GM12878 (cell line): ENCODE data around the gene LAMB1. TPM values are rescaled to one million over a fixed set of nuclear protein-coding genes. Genes with fewer than 3 reads are reported as not detected.

Source experiments
- ATAC-seq: fragments of 200-7000 bp; cut with Tn5 transposase; 3 replicates; pipeline ENCODE4 v1.9.1; 2020; ENCODE audit warnings: mild to moderate bottlenecking, moderate library complexity
- BruUV-seq: library from RNA; stranded (reverse); fragments of 400-500 nt; replicated peaks from 2 replicates; lab custom pipeline; 2021; lab: Mats Ljungman, UMichigan
- CTCF ChIA-PET: fragments of 300-600 bp; sonication (Branson Sonifier 250); formaldehyde crosslinking; extraction: SDS; loops from one replicate; lab custom pipeline; 2021; ENCODE audit warnings: inconsistent platforms; lab: Yijun Ruan, JAX
- POLR2A ChIA-PET: fragments of 350-600 bp; formaldehyde crosslinking; extraction: SDS; loops from one replicate; lab custom pipeline; 2021; ENCODE audit warnings: inconsistent platforms; lab: Charles Lee
- RAD21 ChIA-PET: fragments of 300-600 bp; sonication (Branson Sonifier 250); formaldehyde crosslinking; loops from one replicate; lab custom pipeline; 2023; ENCODE audit warnings: antibody characterized with exemption; ENCODE audit not compliant: unreplicated experiment; lab: Charles Lee
- SMC1A ChIA-PET: fragments of 300-600 bp; sonication (Branson Sonifier 250); formaldehyde crosslinking; loops from one replicate; lab custom pipeline; 2023; ENCODE audit not compliant: unreplicated experiment, uncharacterized antibody; lab: Charles Lee
- DNase-seq: peaks from one replicate; pipeline ENCODE4 v3.0.0-alpha.2; 2011; ENCODE audit warnings: low read depth, low spot score
- FAIRE-seq: peaks from 3 replicates; lab custom pipeline; 2011; peaks lifted over from hg19 to GRCh38; lab: Jason Lieb, UNC
- H2AFZ ChIP-seq: 2 replicates; pipeline ENCODE4 v1.6.0; 2011; ENCODE audit warnings: low read depth, low read length, control low read depth; ENCODE audit not compliant: control insufficient read depth
- H3K27ac ChIP-seq: 2 replicates; pipeline ENCODE4 v1.5.1; 2011; ENCODE audit warnings: control low read depth; ENCODE audit not compliant: control insufficient read depth, insufficient read depth
- H3K27me3 ChIP-seq, 2 experiments: replicated peaks in 1 of 2; 2 replicates each; pipeline versions ENCODE4 v1.6.0 to v1.6.1; 2011; ENCODE audit warnings: low read length in 1 of 2; ENCODE audit not compliant: control insufficient read depth in 2 of 2, insufficient read depth in 2 of 2
- H3K36me3 ChIP-seq, 2 experiments: 2 replicates each; pipeline ENCODE4 v1.5.1; 2011; ENCODE audit warnings: low read length in 1 of 2; ENCODE audit not compliant: control insufficient read depth in 2 of 2, insufficient read depth in 2 of 2
- H3K4me1 ChIP-seq: 2 replicates; pipeline ENCODE4 v1.6.1; 2011; ENCODE audit warnings: mild to moderate bottlenecking, low read length, moderate library complexity, mixed read lengths; ENCODE audit not compliant: control insufficient read depth, insufficient read depth
- H3K4me2 ChIP-seq: 2 replicates; pipeline ENCODE4 v1.6.0; 2011; ENCODE audit warnings: control low read depth; ENCODE audit not compliant: control insufficient read depth, insufficient read depth
- H3K4me3 ChIP-seq: fragments of 200-600 bp; sonication (generic); 2 replicates; pipeline ENCODE4 v1.5.1; 2016
- H3K79me2 ChIP-seq: 2 replicates; pipeline ENCODE4 v1.6.0; 2011; ENCODE audit warnings: low read length; ENCODE audit not compliant: control insufficient read depth, insufficient read depth
- H3K9ac ChIP-seq: 2 replicates; pipeline ENCODE4 v1.8.0; 2011; ENCODE audit warnings: low read length, control low read depth, mixed read lengths; ENCODE audit not compliant: control insufficient read depth, insufficient read depth
- H3K9me3 ChIP-seq: replicated peaks from 3 replicates; pipeline ENCODE4 v1.5.1; 2011; ENCODE audit warnings: mild to moderate bottlenecking, low read length; ENCODE audit not compliant: control insufficient read depth, insufficient read depth
- H4K20me1 ChIP-seq: 2 replicates; pipeline ENCODE4 v1.6.0; 2011; ENCODE audit not compliant: control insufficient read depth, insufficient read depth
- E4F1 ChIP-seq: fragments of 450-650 bp; IDR thresholded peaks from 2 replicates; pipeline ENCODE4 v1.6.1; 2018; ENCODE audit warnings: borderline replicate concordance, mild to moderate bottlenecking; ENCODE audit not compliant: partially characterized antibody
- MXI1 ChIP-seq: fragments of 150-350 bp; IDR thresholded peaks from 2 replicates; pipeline ENCODE4 v1.6.1; 2011; ENCODE audit warnings: low read depth, mild to moderate bottlenecking, inconsistent platforms, low read length, improper control_type of control experiment
- NR2C1 ChIP-seq: fragments of 450-650 bp; IDR thresholded peaks from 2 replicates; pipeline ENCODE4 v1.6.1; 2017; ENCODE audit warnings: antibody characterized with exemption, mild to moderate bottlenecking, moderate library complexity
- POU2F2 ChIP-seq: IDR thresholded peaks from 3 replicates; pipeline ENCODE4 v1.6.1; 2011; ENCODE audit warnings: low read depth, mild to moderate bottlenecking, low read length, borderline replicate concordance
- RB1 ChIP-seq: fragments of 450-650 bp; formaldehyde crosslinking; IDR thresholded peaks from 2 replicates; pipeline ENCODE4 v1.6.1; 2017; ENCODE audit warnings: mild to moderate bottlenecking, borderline replicate concordance
- SREBF2 ChIP-seq: IDR thresholded peaks from 2 replicates; pipeline ENCODE4 v1.6.1; 2012; ENCODE audit warnings: mild to moderate bottlenecking, low read length
- TBL1XR1 ChIP-seq: IDR thresholded peaks from 2 replicates; pipeline ENCODE4 v1.6.1; 2012; ENCODE audit warnings: low read depth, low read length, improper control_type of control experiment
- WGBS: methylation state at CpG from one replicate; pipeline ENCODE4 v1.1.6; 2016; ENCODE audit warnings: low lambda C conversion rate; ENCODE audit not compliant: insufficient replicate concordance, insufficient coverage; ENCODE audit errors: missing lambda C conversion rate; 5-methylcytosine and 5-hydroxymethylcytosine counted together
- in situ Hi-C: fragments of 300-500 bp; cut with MboI; formaldehyde crosslinking; loops from 9 replicates; pipeline ENCODE4 v1.14.3; 2018; ENCODE audit warnings: mixed read lengths
- intact Hi-C: fragments of 100-400 bp; cut with micrococcal nuclease; formaldehyde crosslinking; loops from one replicate; pipeline ENCODE4 v1.14.2; 2022; ENCODE audit not compliant: unreplicated experiment
- polyA plus RNA-seq, 11 experiments: library from polyadenylated mRNA; depleted of rRNA in 4 of 11; unstranded in 6 of 11; stranded (reverse) in 5 of 11; fragments of >200 nt; fragmentation: Nextera tagmentation in 4 of 11; fragmentation: Illumina TruSeq in 1 of 11; extraction: Ambion mirVana in 4 of 11; extraction: Trizol in 1 of 11; gene quantifications; 1 replicate in 1 of 11; 2 replicates in 10 of 11; pipeline versions ENCODE4 v1.2.1 to v1.2.3, GENCODE V29; 2011 to 2016; ENCODE audit warnings: inconsistent platforms in 2 of 11, missing spikeins in 2 of 11, low read depth in 1 of 11
- total RNA-seq, 4 experiments: library from RNA; depleted of rRNA in 3 of 4; stranded (reverse); fragments of >200 nt in 3 of 4; fragmentation: Illumina TruSeq in 1 of 4; extraction: Trizol in 1 of 4; gene quantifications; 2 replicates each; pipeline versions ENCODE4 v1.2.1 to v1.2.3, GENCODE V29; 2013 to 2021

LAMB1 gene
- total and polyA plus RNA-seq, 10 of the 15 experiments (the other 5 are each of a cell fraction or from before 2014, with no cell fraction given) = 0.05 to 2.2 (median 1.2) TPM; not detected in 4

GRCh38 chr7:107914831-107915230 lies 88.1 kb downstream of the LAMB1 start:
- no peak overlapping the region for H2AFZ ChIP-seq
- H3K27me3 ChIP-seq = no peaks in the 10 kb centered on the region
- TF ChIP-seq TBL1XR1 = no peak
- TF ChIP-seq SREBF2 = no peak
- TF ChIP-seq NR2C1 = no peak
- no peak for TF ChIP-seq E4F1
- TF ChIP-seq RB1 = no peak
- no peak for TF ChIP-seq MXI1
- no peak for TF ChIP-seq POU2F2
- POLR2A ChIA-PET = no interaction called here
- no peaks in the 10 kb centered on the region for H4K20me1 ChIP-seq
- no peak for DNase-seq
- no peak overlapping the region for H3K4me2 ChIP-seq
- no TSS peak for BruUV-seq
- H3K27ac ChIP-seq = no peak overlapping the region
- RAD21 ChIA-PET = no interaction called here
- H3K9me3 ChIP-seq = no peaks in the 10 kb centered on the region; the same call in 1 of the 3 replicates
- H3K9ac ChIP-seq = no peak overlapping the region
- CTCF ChIA-PET = no interaction called here
- ATAC-seq = no peak
- intact Hi-C loops (no loop called here), in situ Hi-C loops (no loop called here)
- SMC1A ChIA-PET = interaction anchor here (0.9 kb wide), 1 partner anchor 582 kb away, joined by 3 read pairs; no protein-coding TSS in a partner anchor
- FAIRE-seq = no peak
- WGBS = 95% methylated on average over 1 of the region's 1 CpG
- no peak overlapping the region for H3K4me3 ChIP-seq
- H3K79me2 ChIP-seq = peaks cover 3% of the 10 kb centered on the region
- H3K4me1 ChIP-seq = peaks cover 13% of the 10 kb centered on the region
- peaks cover 6 to 26% of the 10 kb centered on the region in 2 experiments for H3K36me3 ChIP-seq
